Islet precursor cell (in vitro differentiated cells): Measurements from ENCODE around the gene UFD1.

Source experiments
- DNase-seq: peaks from one replicate; pipeline ENCODE4 v3.0.0-alpha.2; 2018

The UFD1 gene

GRCh38 chr22:19515654-19516377 lies 36.8 kb upstream of the UFD1 start:
- DNase-seq: no peak

GRCh38 chr22:19514831-19515565 lies 36.0 kb upstream of the UFD1 start:
- no peak for DNase-seq

DNA sequence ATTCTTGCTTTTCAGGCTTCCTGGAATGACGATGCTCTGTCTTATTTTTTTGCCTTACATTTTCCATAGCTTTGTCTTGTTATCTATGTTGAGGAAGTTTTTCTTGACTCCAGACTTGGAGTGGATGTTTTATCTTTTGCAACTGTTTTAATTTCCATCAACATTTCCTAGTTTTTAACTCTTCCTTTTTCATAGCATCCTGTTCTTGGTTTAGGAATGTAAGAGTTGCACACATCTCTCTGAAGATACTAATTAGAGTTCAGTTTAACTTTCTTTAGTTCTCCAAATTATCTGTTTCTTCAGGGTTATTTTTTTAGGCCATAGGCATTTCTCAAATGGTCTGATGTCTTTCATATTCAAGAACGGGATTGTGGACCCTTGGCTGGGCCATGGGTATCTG lies 34.8 kb upstream of the UFD1 start:
- no peak for DNase-seq

DNA sequence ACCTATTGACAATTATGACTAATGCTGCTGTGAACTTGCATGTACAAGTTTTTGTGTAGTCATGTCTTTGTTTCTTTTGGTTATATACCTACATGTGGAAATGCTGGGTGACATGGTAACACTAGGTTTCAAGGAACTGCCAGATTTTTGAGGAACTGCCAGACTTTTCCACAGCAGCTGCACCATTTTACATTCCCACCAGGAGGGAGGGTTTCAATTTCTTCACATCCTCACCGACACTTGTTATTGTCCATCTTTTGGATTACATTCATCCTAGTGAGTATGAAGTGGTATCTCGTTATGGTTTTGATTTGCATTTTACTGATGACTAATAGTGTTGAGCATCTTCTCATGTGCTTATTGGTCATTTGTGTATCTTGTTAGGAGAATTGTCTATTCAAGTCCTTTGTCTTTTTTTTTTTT lies 31.9 kb upstream of the UFD1 start:
- no peak for DNase-seq

GRCh38 chr22:19509923-19510322 lies 30.9 kb upstream of the UFD1 start:
- DNase-seq: no peak

- no peak for DNase-seq
Measured at GRCh38 chr22:19509191-19509590, 30.2 kb upstream of the UFD1 start.

GRCh38 chr22:19508024-19508776 lies 29.2 kb upstream of the UFD1 start:
- no peak for DNase-seq

DNA sequence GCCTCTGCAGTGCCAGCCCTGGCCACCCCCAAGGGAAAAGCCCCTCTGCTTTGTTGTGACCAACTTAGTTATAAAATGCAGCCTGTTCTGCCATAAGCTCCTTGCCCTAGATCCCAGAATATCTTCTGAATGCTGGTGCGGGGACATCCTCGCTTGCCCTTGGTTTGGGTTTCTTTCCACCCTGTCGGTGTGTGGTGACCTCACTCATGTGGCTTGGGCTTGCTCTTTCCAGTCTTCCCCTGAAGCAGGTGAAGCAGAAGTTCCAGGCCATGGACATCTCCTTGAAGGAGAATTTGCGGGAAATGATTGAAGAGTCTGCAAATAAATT lies 28.5 kb upstream of the UFD1 start:
- DNase-seq: no peak

GRCh38 chr22:19506212-19506611 lies 27.2 kb upstream of the UFD1 start:
- no peak for DNase-seq

DNA sequence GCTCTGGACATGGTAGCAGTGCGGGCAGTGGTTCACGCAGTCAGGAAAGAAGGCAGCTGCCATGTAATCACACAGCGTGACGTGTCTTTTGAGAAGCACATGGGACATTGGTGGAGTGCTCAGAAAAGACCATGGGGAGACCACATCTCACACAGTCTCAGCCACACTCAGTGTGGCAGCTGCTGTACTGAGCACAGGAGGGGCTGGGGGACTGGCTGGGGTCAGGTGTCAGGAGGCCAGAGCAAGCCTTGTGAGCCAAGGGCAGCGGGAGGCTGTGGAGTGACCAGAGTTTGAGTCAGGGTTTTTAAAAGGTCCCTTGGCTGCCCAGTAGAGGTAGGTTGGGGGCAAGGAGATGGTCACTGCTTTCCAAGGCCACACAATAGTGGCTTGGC lies 26.7 kb upstream of the UFD1 start:
- DNase-seq: no peak

DNA sequence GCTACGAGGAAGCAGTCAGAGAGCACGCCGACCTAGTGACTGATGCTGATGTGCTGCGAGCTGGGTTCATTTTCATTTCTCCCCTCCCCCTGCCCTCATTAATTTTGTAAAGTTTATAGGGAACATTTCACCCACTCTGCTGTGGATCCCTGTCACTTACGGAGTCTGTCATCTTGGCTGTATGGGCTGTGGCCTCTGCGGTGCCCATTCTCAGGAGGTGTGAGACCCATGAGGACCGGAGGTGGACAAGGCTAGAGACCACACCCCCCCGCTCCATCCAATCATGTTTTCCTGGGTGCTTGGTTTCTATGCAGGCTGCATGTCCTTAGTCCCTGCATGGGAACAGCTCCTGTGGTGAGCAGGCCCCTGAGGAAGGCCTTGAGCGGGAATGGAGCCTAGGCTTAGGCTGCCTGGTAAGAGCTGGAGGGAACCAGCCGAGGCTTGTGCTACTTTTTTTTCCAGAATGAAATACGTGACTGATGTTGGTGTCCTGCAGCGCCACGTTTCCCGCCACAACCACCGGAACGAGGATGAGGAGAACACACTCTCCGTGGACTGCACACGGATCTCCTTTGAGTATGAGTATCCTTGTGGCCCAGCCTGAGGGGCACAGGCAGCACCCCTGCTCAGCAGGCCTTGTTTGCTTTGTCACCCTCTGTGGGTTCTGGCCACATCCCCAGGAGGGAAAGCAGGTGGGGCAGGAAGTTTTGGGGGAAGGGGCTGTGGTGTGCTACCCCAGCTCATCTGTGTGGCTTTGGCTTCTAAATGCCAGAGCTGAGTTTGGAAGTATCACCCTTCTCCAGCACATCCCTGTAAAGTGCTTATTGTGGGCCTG lies 26.1 kb upstream of the UFD1 start:
- DNase-seq: no peak

GRCh38 chr22:19503869-19504268 lies 24.9 kb upstream of the UFD1 start:
- no peak for DNase-seq

GRCh38 chr22:19503367-19503766 lies 24.4 kb upstream of the UFD1 start:
- DNase-seq: no peak

DNA sequence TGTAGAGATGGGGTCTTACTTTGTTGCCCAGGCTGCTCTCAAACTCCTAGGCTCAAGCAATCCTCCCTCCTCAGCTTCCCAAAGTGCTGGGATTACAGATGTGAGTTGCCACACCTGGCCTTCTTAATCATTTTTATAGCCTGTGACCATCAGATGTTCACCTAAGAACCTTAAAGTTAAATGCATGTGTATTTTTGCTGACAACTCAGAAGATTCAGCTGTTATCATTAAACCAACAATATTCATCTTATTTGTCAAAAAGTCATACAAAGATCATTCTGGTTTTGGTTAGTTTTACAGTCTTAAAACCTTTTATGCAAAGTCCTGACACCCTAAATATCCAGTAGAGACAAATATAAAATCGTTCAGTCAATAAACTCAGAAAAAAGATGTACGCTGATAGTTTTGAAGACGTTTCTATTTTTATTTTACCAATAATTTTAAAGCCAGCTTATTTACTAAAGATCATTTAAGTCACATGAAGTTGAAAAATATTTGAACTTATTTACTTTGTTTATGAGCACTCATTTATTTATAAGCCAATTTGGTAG lies 23.0 kb upstream of the UFD1 start:
- DNase-seq: no peak

DNA sequence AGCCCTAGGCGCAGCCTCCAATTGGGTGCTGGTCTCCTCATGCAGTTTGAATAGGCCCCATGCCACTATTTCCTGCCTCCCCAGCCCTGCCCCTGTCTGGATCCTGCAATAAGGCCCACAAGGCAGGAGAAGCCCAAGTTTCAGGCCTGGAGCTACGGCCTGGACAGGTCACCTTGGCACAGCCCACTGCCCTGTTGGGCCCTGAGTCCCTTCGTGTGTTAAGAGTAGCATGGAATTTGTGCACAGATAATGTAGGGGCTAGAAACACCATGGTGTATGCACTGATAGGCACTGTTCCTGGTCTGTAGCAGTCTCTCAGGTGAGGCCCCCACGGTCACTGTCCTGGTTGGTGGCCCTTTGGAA lies 20.9 kb upstream of the UFD1 start:
- DNase-seq: no peak

GRCh38 chr22:19499236-19499879 lies 20.4 kb upstream of the UFD1 start:
- DNase-seq: no peak

DNA sequence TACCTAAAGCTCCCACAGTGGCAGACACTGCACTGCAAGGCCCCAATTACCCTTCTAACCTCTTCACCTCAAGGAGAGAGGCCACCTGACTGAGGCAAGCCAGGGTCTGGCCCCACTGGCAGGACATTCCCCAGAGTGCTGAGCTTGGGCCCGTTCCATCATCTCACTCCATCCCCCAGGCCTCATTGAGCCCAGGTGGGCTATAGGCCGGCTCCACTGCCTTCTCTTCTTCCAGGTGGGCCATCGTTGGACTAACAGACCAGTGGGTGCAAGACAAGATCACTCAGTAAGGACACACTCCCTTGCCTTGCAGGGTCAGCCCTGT lies 19.8 kb upstream of the UFD1 start:
- no peak for DNase-seq

DNA sequence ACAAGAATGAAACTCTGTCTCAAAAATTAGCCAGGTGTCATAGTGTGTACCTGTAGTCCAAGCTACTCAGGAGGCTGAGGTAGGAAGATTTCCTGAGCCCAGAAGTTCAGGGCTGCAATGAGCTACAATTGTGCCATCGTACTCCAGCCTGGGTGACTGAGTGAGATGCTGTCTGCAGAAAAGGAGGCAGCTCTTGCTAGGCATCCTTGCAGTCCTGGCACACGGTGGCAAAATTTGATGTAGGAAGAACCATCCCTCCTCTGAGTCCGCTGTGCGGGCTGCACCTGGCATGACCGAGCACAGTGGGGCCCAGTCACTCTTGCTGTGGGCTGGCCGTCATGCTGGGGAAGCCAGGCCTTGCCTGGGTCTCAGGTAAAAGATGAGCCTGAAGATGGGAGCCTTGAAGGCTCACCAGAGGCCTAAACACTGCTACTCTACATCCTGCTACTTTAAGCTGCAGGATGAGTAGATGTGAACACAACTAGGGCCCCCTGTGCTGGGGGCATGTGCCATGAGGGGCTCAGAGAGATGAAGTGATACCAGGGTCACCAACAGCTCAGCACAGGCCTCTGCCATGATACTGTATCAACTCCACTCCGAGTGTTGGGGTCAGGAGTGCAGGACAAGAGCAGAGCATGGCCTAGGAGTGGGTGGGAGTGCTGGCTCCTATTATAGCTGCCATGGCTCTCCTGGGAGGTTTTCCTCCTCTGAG lies 19.3 kb upstream of the UFD1 start:
- DNase-seq: no peak

DNA sequence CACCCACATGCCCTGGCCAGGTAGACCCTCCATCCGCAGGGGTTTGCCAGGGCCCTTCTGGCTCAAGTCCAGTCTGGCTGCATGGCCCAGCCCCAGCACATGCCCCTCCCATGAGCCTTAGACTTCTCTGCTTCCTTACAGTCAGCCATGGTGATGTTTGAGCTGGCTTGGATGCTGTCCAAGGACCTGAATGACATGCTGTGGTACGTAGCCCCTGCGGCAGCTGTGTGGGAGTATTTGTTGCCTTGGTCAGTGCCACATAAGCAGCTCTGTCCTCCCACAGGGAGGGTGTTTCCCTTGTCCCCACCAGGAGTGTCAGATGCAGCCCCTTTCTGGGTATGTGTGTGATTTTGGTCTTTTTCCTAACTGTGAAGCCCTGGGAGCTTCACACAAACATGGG lies 18.3 kb upstream of the UFD1 start:
- no peak for DNase-seq

- no peak for DNase-seq
Measured at GRCh38 chr22:19496324-19496630, 17.3 kb upstream of the UFD1 start.

DNA sequence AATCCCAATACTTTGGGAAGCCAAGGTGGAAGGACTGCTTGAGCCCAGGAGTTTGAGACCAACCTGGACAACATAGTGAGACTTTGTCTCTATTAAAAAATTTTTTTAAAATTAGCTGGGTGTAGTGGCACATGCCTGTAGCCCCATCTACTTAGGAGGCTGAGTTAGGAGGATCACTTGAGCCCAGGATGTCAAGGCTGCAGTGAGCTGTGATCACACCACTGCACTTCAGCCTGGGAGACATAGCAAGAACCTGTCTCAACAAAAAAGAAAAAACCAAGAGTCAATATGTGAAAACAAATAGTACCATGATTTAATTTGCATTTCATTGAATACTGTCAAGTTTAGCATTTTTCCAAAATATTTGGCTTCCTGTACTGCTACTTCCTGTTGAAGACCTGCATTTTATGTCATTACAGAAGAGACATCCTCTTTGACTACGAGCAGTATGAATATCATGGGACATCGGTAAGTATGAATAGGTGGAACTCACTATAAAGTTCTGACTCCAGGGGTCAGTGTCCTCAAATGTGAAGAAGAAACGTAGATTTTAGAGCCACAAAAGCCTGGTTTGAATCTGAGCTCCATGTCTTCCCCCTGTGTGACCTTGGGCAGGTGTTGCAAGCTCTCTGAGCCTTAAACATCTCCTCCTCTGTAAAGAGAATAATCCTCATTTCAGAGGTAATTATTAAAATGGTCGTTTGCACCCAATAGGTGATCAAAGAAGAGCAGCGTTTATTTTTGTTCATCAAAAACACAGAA lies 16.8 kb upstream of the UFD1 start:
- DNase-seq: no peak
